Mucosa of stomach (tissue), 1 donor: ENCODE results near the gene EYA2.

Experiments used
- H3K27me3 ChIP-seq: one replicate; pipeline ENCODE4 v1.7.0; 2013; ENCODE audit warnings: mild to moderate bottlenecking, low read length; ENCODE audit not compliant: control insufficient read depth, insufficient read depth
- H3K36me3 ChIP-seq: one replicate; pipeline ENCODE4 v1.7.0; 2013; ENCODE audit warnings: low read length; ENCODE audit not compliant: control insufficient read depth, insufficient read depth
- H3K4me1 ChIP-seq: one replicate; pipeline ENCODE4 v1.7.0; 2013; ENCODE audit warnings: mild to moderate bottlenecking, low read length; ENCODE audit not compliant: control insufficient read depth, insufficient read depth
- H3K4me3 ChIP-seq: one replicate; pipeline ENCODE4 v1.7.0; 2013; ENCODE audit warnings: low read length
- H3K9ac ChIP-seq: one replicate; pipeline ENCODE4 v1.7.0; 2013; ENCODE audit warnings: mild to moderate bottlenecking, low read length, moderate library complexity
- H3K9me3 ChIP-seq: one replicate; pipeline ENCODE4 v1.7.0; 2013; ENCODE audit warnings: mild to moderate bottlenecking, low read length, moderate library complexity; ENCODE audit not compliant: control insufficient read depth
- donor health status: Pancreatic carcinoma.

Gene EYA2

GRCh38 chr20:47059536-47059935 lies 164.9 kb downstream of the EYA2 start:
- Histone ChIP-seq H3K27me3 (no peaks in the 10 kb centered on the region), H3K9ac (no peak overlapping the region), H3K4me1 (peaks cover 34% of the 10 kb centered on the region), H3K4me3 (no peak overlapping the region), H3K36me3 (no peaks in the 10 kb centered on the region), H3K9me3 (no peaks in the 10 kb centered on the region)

GRCh38 chr20:47061549-47061948 lies 166.9 kb downstream of the EYA2 start:
- Histone ChIP-seq H3K4me3 (no peak overlapping the region), H3K36me3 (no peaks in the 10 kb centered on the region), H3K9ac (no peak overlapping the region), H3K9me3 (no peaks in the 10 kb centered on the region), H3K4me1 (peaks cover 34% of the 10 kb centered on the region), H3K27me3 (no peaks in the 10 kb centered on the region)

DNA sequence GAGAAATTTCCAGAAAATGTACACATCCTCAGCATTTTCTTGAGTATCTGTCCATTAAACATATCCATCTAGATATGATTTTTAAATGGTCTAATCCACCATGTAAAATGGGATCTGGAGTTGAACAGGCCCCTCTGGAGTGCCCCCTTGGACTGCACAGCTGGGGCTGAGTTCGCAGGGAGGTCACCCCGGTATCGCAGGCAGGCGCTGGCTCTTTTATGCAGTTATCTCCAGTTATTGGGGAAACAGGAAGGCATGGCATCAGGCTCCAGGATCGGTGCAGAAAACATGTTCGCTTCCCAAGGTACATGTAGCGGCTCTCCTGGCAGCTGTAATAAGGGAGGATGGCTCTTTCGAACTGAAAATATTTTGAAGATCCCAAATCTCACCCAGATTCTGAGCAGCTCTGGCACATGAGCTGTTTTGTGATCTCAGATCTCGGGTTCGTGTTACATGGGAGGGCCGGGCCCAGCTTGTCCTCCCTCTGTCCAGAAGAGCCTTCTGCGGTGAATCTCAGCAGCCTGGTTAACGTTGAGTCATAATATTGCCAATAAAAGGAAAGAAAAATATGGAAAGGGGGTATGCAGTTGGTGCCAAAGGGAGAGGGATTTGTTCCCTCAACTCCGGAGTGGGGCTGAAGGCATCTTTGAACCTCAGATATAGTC lies 167.7 kb downstream of the EYA2 start:
- no peaks in the 10 kb centered on the region for H3K36me3 ChIP-seq
- no peaks in the 10 kb centered on the region for H3K9me3 ChIP-seq
- H3K9ac ChIP-seq = no peak overlapping the region
- no peaks in the 10 kb centered on the region for H3K27me3 ChIP-seq
- no peak overlapping the region for H3K4me3 ChIP-seq
- H3K4me1 ChIP-seq = peaks cover 33% of the 10 kb centered on the region

GRCh38 chr20:47063407-47063806 lies 168.8 kb downstream of the EYA2 start:
- Histone ChIP-seq H3K9me3 (no peaks in the 10 kb centered on the region), H3K36me3 (no peaks in the 10 kb centered on the region), H3K4me3 (no peak overlapping the region), H3K4me1 (peaks cover 24% of the 10 kb centered on the region), H3K27me3 (no peaks in the 10 kb centered on the region), H3K9ac (no peak overlapping the region)

DNA sequence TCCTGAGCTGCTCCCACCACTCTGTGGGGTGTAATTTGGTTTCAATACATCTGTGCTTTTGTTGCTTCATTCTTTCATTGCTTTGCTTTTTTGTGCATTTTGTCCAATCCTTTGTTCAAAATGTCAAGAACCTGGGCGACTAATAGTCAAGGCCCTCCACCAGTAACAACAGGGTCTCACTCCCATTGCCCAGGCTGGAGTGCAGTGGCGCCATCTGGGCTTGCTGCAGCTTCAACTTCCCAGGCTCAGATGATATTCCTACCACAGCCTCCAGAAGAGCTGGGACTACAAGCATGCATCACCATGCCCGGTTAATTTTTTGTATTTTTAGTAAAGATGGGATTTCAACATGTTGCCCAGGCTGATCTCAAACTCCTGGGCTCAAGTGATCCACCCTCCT lies 169.2 kb downstream of the EYA2 start:
- Histone ChIP-seq H3K27me3 (no peaks in the 10 kb centered on the region), H3K9ac (no peak overlapping the region), H3K9me3 (no peaks in the 10 kb centered on the region), H3K4me1 (peaks cover 24% of the 10 kb centered on the region), H3K4me3 (no peak overlapping the region), H3K36me3 (no peaks in the 10 kb centered on the region)

DNA sequence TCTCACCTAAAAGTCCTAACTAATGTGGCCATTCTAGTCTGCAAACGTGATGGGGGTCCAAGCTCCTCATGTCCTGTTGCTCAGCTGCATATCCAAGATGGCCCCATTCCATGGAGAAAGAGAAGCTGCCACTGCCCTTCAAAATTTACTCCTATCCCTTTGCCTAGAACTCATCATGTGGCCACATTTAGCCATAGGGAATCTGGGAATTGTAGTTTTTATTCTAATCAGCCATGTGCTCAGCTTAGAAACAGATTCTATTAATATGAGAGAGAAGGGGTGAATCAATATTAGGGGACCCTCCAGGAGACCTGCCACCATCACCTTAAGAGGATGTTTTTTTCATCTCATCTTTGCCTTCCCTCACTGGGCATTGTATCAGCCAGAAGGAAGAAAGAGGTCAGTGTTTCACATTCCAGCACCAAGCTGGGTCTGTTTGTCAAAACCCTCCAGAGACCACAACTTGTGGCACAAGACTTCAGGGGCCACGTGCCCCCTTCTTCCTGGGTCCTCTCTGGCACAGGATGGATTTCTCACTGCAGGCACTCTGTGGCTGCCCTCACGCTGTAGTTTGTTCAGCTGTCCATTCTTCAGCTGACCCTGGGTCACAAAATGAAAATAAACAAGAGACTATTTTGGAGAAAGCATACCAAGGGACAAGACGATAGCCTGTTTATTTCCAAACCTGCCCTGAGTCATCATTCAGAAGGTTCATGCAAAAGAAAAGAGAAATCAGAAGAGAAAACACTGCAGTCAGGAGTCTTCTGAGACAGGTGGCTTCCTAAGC lies 172.0 kb downstream of the EYA2 start:
- Histone ChIP-seq H3K4me3 (no peak overlapping the region), H3K9ac (no peak overlapping the region), H3K4me1 (peaks cover 24% of the 10 kb centered on the region), H3K36me3 (no peaks in the 10 kb centered on the region), H3K9me3 (no peaks in the 10 kb centered on the region), H3K27me3 (no peaks in the 10 kb centered on the region)

DNA sequence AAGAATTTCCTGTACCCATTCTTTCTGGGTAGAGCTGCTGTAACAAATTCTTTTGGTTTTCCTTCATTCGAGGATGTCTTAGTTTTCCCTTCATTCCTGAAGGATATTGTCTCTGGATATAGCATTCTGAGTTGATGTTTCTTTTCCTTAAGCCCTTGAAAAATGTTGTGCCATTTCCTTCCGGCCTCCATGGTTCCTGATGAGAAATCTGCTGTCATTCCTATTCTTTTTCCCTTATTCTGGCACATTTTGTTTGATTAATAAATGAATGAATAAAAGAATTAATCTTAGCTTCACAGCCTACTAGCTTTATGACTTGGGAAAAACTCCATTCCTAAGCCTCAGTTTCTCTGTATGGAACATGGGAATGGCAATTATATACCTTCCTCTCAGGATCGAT lies 173.1 kb downstream of the EYA2 start:
- H3K9me3 ChIP-seq = no peaks in the 10 kb centered on the region
- H3K9ac ChIP-seq = no peak overlapping the region
- H3K36me3 ChIP-seq = no peaks in the 10 kb centered on the region
- H3K4me1 ChIP-seq = peaks cover 13% of the 10 kb centered on the region
- H3K27me3 ChIP-seq = no peaks in the 10 kb centered on the region
- H3K4me3 ChIP-seq = no peak overlapping the region

- H3K27me3 ChIP-seq = no peaks in the 10 kb centered on the region
- H3K4me1 ChIP-seq = no peaks in the 10 kb centered on the region
- H3K9ac ChIP-seq = no peak overlapping the region
- no peaks in the 10 kb centered on the region for H3K9me3 ChIP-seq
- no peaks in the 10 kb centered on the region for H3K36me3 ChIP-seq
- no peak overlapping the region for H3K4me3 ChIP-seq
Observed at GRCh38 chr20:47070176-47070575, 175.5 kb downstream of the EYA2 start.

DNA sequence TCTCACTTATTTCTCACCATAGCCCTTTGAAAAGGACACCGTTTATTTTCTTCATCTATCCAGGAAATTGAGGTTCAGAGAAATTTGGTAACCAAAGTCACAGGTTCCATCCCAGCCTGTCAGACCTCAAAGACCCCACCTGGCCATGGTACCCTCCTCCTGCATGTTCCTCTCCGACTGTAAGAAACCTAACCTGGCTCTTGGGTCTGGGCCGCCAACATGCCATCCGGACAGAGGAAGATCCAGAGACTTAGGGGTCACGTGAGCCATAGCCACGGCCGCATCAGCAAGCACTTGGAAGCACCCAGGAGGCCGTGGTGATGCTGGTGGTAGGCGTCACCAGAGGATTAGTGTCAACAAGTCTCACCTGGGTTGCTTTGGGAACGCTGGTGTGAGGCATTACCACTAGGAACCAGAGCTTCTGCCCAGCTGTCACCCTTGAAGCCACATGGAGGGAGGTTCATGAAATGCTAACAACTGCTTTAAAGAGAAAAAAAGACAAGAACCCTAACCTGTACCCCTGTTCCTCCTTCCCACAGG lies 177.1 kb downstream of the EYA2 start:
- Histone ChIP-seq H3K4me3 (no peak overlapping the region), H3K4me1 (no peaks in the 10 kb centered on the region), H3K9me3 (peaks cover 3% of the 10 kb centered on the region), H3K9ac (no peak overlapping the region), H3K27me3 (no peaks in the 10 kb centered on the region), H3K36me3 (no peaks in the 10 kb centered on the region)

DNA sequence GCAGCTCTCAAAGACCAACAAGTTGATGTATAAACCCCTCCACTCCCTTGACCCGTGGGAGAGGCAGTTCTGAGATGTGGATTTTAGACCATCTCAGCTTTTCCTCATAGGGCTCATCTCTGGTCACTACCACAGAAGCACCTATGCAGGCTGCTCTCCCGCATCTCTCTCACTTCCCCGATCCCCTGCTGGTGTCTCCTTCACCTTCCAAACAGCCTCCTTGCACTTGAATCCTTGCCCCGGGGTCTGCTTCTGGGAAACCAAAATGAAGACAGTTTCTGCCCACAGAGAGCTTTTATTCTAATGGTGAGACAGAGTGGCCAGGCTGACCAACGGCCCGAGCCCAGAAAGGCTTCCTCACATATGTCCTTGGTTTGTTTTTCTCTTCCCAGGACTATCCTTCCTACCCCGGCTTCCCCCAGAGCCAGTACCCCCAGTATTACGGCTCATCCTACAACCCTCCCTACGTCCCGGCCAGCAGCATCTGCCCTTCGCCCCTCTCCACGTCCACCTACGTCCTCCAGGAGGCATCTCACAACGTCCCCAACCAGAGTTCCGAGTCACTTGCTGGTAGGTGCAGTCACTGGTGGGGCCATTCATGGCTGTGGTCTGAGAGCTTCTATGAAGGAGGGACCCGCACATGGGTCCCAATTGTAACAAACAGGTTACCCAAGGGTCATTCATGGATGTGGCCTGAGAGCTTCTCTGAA lies 179.3 kb downstream of the EYA2 start:
- H3K4me1 ChIP-seq = no peaks in the 10 kb centered on the region
- H3K27me3 ChIP-seq = no peaks in the 10 kb centered on the region
- no peaks in the 10 kb centered on the region for H3K36me3 ChIP-seq
- H3K9ac ChIP-seq = no peak overlapping the region
- H3K4me3 ChIP-seq = no peak overlapping the region
- peaks cover 4% of the 10 kb centered on the region for H3K9me3 ChIP-seq

- H3K27me3 ChIP-seq = no peaks in the 10 kb centered on the region
- H3K4me3 ChIP-seq = no peak overlapping the region
- peaks cover 8% of the 10 kb centered on the region for H3K4me1 ChIP-seq
- H3K9me3 ChIP-seq = peaks cover 4% of the 10 kb centered on the region
- no peak overlapping the region for H3K9ac ChIP-seq
- H3K36me3 ChIP-seq = no peaks in the 10 kb centered on the region
Observed at GRCh38 chr20:47075263-47075662, 180.6 kb downstream of the EYA2 start.

GRCh38 chr20:47079047-47079446 lies 184.4 kb downstream of the EYA2 start:
- Histone ChIP-seq H3K9me3 (peaks cover 4% of the 10 kb centered on the region), H3K36me3 (no peaks in the 10 kb centered on the region), H3K4me1 (peaks cover 16% of the 10 kb centered on the region), H3K9ac (no peak overlapping the region), H3K4me3 (no peak overlapping the region), H3K27me3 (no peaks in the 10 kb centered on the region)
